Colonic mucosa (tissue), 4 donors: ENCODE results near the gene CCDC24. TPM values are rescaled to one million over a fixed set of nuclear protein-coding genes. Genes with fewer than 3 reads are reported as not detected.

Experiments used
- DNase-seq: peaks from one replicate; pipeline ENCODE4 v3.0.0-alpha.2; 2020
- H3K27ac ChIP-seq: fragments of 200-600 bp; one replicate; pipeline ENCODE4 v1.8.0; 2021
- H3K27me3 ChIP-seq: fragments of 200-600 bp; one replicate; pipeline ENCODE4 v1.8.0; 2021
- H3K36me3 ChIP-seq: fragments of 200-600 bp; one replicate; pipeline ENCODE4 v1.8.0; 2021
- H3K4me1 ChIP-seq: fragments of 200-600 bp; one replicate; pipeline ENCODE4 v1.8.0; 2021; ENCODE audit warnings: mild to moderate bottlenecking
- H3K4me3 ChIP-seq: fragments of 200-600 bp; one replicate; pipeline ENCODE4 v1.8.0; 2021
- H3K9ac ChIP-seq, 2 donors: one replicate each; pipeline ENCODE4 v1.7.0; 2013; ENCODE audit warnings: control low read depth in 2 of 2, low read depth in 2 of 2, low read length in 2 of 2
- H3K9me3 ChIP-seq: fragments of 200-600 bp; one replicate; pipeline ENCODE4 v1.8.0; 2021
- CTCF ChIP-seq: fragments of 200-600 bp; IDR thresholded peaks from one replicate; pipeline ENCODE4 v1.8.0; 2022; ENCODE audit warnings: antibody characterized with exemption, mild to moderate bottlenecking
- intact Hi-C: fragments of 100-400 bp; cut with DNase I; formaldehyde crosslinking; loops from one replicate; pipeline ENCODE4 v1.14.1; 2022
- total RNA-seq, 2 donors: library from RNA; stranded (reverse); fragmentation: NEBNext Ultra II Directional in 1 of 2; extraction: Animal tissue kit (Norgen Biotek cat#: 25700) in 1 of 2; gene quantifications; one replicate each; pipeline ENCODE4 v1.2.1, GENCODE V29; 2021
- donor health status: healthy.
- donor health status: DM: no; HTN: no; CAD: no.
- donor health status: DM: no; HTN: no; CAD: no.

CCDC24 gene
- total RNA-seq, 2 donors from 2014 or later = 20.3 to 24.6 TPM

DNA sequence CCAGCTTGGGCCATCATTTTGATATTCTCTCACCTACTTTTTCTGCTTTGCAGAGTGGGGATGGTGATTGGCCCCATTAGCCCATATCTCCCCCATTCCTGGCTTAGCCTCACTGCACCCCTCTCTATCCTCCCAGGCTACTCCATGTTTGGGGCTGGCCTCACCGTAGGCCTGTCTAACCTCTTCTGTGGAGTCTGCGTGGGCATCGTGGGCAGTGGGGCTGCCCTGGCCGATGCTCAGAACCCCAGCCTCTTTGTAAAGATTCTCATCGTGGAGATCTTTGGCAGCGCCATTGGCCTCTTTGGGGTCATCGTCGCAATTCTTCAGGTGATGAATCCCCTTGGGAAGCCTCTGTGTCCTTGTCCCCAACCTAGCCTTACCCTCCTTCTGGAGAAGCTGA is 14.5 kb upstream of the CCDC24 start:
- no peak for TF ChIP-seq CTCF
- Histone ChIP-seq H3K27ac (no peak overlapping the region), H3K4me1 (peaks cover 31% of the 10 kb centered on the region), H3K27me3 (no peaks in the 10 kb centered on the region), H3K9ac (peak overlapping the region in 1 of 2 donors; percentile 6), H3K9me3 (no peaks in the 10 kb centered on the region), H3K4me3 (no peak overlapping the region), H3K36me3 (no peaks in the 10 kb centered on the region)
- no peak for DNase-seq
- intact Hi-C loops = no loop called here

GRCh38 chr1:43977376-43978263 is 13.8 kb upstream of the CCDC24 start:
- Histone ChIP-seq H3K4me3 (no peak overlapping the region), H3K4me1 (peaks cover 31% of the 10 kb centered on the region), H3K27me3 (no peaks in the 10 kb centered on the region), H3K9ac (no peak overlapping the region), H3K36me3 (no peaks in the 10 kb centered on the region), H3K27ac (no peak overlapping the region), H3K9me3 (no peaks in the 10 kb centered on the region)
- TF ChIP-seq CTCF = no peak
- DNase-seq = no peak
- intact Hi-C loops = no loop called here

GRCh38 chr1:43978264-43978550 is 13.2 kb upstream of the CCDC24 start:
- Histone ChIP-seq H3K9me3 (no peaks in the 10 kb centered on the region), H3K4me3 (no peak overlapping the region), H3K36me3 (no peaks in the 10 kb centered on the region), H3K27ac (no peak overlapping the region), H3K9ac (peak overlapping the region in 1 of 2 donors; percentile 76), H3K27me3 (no peaks in the 10 kb centered on the region), H3K4me1 (peaks cover 31% of the 10 kb centered on the region)
- TF ChIP-seq CTCF = no peak
- no peak for DNase-seq
- intact Hi-C loops = no loop called here

- intact Hi-C loops = no loop called here
- Histone ChIP-seq H3K36me3 (no peaks in the 10 kb centered on the region), H3K27ac (peak within 1 kb of the TSS; percentile 53)
Observed at GRCh38 chr1:43978551-43979260, 12.7 kb upstream of the CCDC24 start, which contains the start of gene B4GALT2. TSS of gene B4GALT2 (plus strand) at chr1:43979210. CDS start at chr1:43981161, 1,951 bp downstream.

DNA sequence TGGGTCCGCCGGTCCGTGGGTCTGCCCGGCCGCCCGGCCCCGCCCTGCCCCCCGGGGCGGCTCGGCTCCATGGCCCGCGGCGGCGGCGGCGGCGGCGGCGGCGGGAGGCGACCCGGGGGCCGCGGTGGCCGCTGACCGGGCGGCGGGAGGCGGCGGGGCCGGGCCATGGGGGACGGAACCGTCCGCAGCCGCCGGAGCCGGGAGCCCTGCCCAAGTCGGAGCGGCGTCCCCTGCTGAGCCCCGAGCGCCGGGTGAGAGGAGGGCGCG is 12.2 kb upstream of the CCDC24 start:
- Histone ChIP-seq H3K27ac (peak overlapping the region; percentile 53), H3K9ac (peak overlapping the region in 1 of 2 donors; percentile 73), H3K27me3 (no peaks in the 10 kb centered on the region), H3K4me3 (peak overlapping the region; percentile 72), H3K36me3 (no peaks in the 10 kb centered on the region), H3K9me3 (no peaks in the 10 kb centered on the region), H3K4me1 (peaks cover 31% of the 10 kb centered on the region)
- intact Hi-C loops = no loop called here
- no peak for TF ChIP-seq CTCF
- no peak for DNase-seq

More at GRCh38 chr1:43978551-43979260, 12.7 kb upstream of the CCDC24 start, which contains the start of gene B4GALT2:
- no peak for TF ChIP-seq CTCF
- peak within 1 kb of the TSS; percentile 72 for H3K4me3 ChIP-seq
- no peaks in the 10 kb centered on the region for H3K9me3 ChIP-seq
- peaks cover 31% of the 10 kb centered on the region for H3K4me1 ChIP-seq
- DNase-seq = peak; percentile 54
- peak within 1 kb of the TSS; percentile 76 to 87 for H3K9ac ChIP-seq
- H3K27me3 ChIP-seq = no peaks in the 10 kb centered on the region
